ENCODE measurements around the gene JAG2.

JAG2 gene

DNA sequence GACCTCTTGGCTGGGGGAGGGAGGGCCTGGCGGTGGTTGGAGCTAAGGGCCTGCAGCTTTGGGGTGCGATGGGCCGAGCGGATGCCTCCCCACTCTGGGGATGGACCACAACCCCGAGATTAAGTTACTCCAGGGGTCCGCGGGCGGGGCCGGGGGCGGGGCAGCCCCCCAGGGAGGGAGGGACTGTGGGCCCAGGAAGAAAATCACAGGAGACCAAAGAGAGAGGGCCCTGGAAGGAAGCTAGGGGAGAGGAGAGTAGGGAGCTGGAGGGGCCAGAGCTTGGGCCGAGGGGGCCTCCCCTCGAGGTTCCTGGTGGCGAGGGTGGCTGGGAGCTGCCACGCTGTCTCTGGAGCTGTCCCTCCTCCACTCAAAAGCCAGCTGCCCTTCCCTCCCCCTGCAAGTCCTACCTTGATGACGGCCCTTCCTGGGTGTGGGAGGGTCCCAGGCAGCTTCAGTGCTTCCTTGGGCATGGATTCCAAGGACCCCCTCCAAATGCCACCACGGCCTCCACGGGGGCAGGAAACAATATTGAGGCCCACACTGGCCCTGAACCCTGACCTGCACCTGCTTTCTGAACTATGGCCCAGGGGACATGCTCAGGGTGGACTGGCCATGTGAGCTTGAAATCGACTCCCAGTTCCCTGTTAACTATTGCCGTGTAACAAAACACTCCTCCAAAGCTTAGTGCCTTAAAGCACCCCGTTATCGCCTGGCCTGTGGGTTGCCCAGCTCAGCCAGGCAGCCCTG, 13.1 kb upstream of the JAG2 start:
- DNase-seq (ENCODE audit: low spot score) = no peak

GRCh38 chr14:105180592-105181548, 12.3 kb upstream of the JAG2 start, which contains the start of gene NUDT14:
Gene NUDT14, minus strand, starts transcription at chr14:105181312. Its CDS starts 103 bp downstream, at chr14:105181209.
- peak; percentile 34 for DNase-seq (ENCODE audit: low spot score)

GRCh38 chr14:105179191-105179590, 10.6 kb upstream of the JAG2 start:
- no peak for DNase-seq (ENCODE audit: low spot score)

DNA sequence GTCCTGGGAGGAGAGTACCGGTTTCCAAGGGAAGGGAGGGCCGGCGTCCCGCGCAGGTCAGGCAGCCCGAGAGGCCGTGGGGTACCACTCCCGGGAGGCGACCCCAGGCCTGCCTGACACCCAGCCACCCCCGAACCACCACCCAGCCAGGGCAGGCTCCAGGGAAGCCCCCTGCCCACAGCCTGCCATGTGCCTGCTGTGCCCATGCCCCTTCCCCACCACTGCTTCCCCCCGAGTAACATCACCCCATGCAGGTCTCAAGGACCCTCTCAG, 10.2 kb upstream of the JAG2 start:
- no peak for DNase-seq (ENCODE audit: low spot score)

DNA sequence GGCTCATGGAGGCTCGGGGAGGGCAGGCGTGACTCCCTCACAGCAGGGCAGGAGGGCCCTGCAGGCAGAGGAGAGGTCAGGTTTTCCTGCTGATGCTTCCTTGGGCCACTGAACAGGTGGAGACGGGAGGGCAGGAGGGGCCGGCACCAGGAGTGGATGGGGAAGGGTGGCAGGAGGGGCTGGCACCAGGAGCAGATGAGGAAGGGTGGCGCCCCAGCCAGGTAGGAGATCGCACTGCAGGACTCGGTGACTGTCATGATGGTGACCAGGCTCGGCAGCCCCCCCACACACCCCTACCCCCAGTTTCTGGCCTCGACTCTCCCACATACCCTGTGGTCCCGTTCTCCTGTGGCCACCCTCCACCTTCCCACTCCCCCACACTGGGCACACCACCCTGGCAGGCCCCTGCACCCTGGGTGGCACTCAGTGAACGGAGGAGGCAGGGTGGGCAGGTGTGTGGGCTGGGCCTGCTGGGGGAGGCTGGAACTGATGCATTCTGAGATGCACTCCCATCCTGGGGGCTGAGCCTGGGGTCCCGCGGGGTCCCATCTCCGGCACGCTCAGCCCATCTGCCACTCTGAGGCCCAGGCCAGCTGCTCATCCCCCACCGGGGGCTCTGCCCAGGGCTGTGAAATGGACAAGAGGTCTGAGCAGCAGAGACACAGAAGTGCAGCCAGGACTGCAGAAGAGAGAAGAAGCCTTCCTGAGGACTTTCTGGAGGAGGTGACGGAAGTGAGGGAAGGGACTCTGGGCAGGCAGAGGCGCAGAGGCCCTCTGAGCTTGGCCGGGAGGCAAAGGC, 9.7 kb upstream of the JAG2 start:
- DNase-seq (ENCODE audit: low spot score) = no peak

- no peak for DNase-seq (ENCODE audit: low spot score)
Observed at GRCh38 chr14:105177082-105177481, 8.5 kb upstream of the JAG2 start.

DNA sequence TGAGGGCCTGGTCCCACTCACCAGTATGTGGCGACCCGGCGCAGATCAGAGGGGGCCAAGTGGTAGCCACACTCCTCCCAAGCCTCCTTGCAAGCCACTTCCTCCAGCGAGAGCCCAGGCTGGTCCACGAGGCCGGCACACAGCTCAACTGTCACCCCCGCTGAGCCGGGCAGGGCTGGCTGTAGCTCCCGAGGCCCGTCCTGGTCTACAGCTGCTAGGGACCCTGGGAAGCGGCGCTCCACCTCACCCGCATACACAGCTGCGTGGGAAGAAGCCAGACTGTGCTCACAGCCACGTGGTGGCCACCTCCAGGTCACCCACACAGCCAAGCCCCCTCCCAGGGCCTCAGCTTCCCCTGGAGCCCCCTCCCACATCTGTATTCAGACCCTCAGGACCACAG, 7.9 kb upstream of the JAG2 start:
- no peak for DNase-seq (ENCODE audit: low spot score)

DNA sequence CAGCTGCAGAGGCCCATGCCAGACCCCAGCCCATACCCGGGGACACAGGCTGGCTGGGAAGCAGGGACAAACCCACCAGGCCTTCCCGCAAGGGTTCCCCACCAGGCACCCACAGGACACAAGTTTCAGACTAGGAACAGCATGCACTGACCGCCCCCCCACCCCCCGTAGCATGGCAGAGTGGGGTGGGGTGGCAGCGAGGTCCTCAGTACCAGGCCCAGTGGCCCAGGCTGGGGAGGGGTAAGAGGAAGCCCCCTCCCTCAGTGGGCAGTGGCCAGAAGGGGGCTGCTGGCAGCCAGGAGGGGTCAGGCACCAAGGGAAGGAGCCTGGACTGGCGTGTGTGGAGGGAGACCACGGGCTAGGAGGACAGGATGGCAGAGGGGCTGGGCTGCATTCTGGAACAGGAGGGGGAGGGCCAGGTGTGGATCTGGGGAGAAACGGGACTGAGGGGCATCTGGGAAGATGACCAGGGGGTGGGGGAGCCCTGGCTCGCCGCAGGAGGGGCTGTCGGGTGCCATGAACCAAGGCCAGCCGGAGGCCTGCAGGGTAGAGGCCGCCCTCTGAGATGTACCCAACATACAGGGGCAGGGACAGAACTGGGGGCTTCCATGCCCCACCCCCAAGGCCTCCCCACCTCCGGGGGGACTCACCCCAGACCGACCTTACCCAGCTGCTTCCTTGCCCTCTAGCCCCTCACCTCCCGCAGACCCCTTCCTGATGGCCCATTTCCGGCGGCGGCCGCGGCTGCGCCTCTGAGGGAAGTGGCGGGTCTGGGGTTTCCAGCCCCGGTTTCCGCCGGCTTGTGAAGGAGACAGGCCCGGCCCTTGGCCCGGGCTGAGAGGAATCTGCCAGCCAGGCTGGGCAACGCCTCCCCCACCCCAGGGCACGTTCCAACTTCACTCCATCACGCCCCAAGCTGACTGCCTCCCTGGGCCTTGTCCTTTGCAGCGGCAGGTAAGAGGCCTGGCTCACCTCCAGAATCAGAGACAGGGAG, 5.6 kb upstream of the JAG2 start:
- DNase-seq (ENCODE audit: low spot score) = no peak

DNA sequence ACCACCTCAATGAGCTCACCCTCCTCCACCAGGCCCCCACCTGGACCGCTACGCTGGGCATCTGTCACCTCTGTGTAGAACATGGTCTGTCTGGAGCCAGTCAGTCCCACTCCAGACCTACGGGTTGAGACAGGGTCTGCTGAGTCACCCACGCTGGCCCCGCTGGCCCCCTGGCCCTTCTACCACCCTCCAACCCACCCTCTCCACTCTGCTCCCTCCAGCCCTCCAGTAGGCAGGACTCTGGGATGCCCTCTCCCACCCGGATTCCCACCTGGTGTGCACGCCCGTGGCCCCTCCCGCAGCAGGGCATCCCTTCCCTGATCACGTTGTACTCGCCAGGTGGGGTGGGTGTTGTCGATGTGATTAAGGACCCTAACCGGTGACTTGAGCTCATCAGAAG, 4.6 kb upstream of the JAG2 start:
- no peak for DNase-seq (ENCODE audit: low spot score)

GRCh38 chr14:105172476-105172875, 3.9 kb upstream of the JAG2 start:
- DNase-seq (ENCODE audit: low spot score) = no peak

GRCh38 chr14:105171004-105171673, 2.6 kb upstream of the JAG2 start:
- DNase-seq (ENCODE audit: low spot score) = no peak

DNA sequence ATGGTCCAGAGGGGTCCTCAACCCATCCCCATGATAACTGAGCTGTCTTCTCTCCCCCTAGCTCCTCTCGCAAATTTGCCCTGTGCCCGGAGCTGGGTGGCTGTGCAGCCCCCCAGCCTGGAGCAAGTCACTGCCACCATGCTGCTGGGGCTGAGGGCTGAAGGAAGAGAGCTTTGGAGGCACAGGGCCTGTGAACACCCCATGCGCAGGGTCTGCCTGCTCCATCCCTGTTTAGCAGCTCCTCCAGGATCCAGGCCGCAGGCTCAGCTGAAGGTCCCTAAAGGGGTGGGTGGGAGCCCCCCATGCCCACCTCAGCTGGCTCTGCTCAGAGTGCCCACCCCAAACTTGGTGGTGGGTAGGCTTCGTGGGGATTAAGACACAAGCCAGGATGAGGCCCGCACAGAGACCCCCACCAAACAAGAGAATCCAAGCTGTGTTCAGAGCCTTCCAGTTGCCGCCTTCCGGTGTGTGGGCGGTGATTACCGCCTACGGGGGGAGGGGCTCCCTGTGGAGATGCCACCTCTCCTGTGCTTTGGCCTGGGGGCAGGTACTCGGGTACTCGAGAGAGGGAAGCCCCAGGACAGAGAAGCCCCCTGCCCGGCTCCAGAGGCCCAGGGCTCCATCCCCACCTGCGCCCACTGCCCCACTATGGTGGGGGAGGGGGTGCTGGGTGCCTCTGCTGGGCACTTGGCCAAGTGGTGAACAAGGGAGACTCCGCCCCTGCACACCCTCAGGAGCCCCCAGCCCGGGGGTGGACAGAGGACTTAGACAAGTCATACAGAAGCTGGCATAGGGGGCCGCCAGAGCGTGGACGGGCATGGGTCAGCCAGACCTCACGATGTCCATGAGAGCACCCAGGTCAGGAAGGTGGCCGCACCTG, 1.4 kb upstream of the JAG2 start:
- DNase-seq (ENCODE audit: low spot score) = no peak

- DNase-seq (ENCODE audit: low spot score) = peak; percentile 43
Observed at GRCh38 chr14:105168979-105169507, 467 bp upstream of the JAG2 start.

DNA sequence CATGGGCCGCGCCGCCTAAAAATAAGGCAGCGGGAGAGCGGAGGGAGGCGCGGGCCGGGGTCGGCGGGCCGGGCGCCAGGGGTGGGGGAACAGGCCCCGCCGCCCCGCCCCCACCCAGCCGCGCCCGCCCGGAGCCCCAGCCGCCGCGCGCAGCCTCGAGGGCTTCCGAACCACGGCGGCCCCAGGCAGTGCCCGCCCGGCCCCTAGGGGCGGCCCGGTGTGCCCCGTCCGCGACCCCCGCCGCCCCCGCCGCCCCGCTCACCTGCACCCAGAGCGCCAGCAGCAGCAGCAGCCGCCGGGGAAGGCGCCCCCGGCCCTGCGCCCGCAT, 519 bp downstream of the JAG2 start:
- no peak for DNase-seq (ENCODE audit: low spot score)

GRCh38 chr14:105167303-105168092, 1.1 kb downstream of the JAG2 start:
- DNase-seq (ENCODE audit: low spot score) = no peak

DNA sequence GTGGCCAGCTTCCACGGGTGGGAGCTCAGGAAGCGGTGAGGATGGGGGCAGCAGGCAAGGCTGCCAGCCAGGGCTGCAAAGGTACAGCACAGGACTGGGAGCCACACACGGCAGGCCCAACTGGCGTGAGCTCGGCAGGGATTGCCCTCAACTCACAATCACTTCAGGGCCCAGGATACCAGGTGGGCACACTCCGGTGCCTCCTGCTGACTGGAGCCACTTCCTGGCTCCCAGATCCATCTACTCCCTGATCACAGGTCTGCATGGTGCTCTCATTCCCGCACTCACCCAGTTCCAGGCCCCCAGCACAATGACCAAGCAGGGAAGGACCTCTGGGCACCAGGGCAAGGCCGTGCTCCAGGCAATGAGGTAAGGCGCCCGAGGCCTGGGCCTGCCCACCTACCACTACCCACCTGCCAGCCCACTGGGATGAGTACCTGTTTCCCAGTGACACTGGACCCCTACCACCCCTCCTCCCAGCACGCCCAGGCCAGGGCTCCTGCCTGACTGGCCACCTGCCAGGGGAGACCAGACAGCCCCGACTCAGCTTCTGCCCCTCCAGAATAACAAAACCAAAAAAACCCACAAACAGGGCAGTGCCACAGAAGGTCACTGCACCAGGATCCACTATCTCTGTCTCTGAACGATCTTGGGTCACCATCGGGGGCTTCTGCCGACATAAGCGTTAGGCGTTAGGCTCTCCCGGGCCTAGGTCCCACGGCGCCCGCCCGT, 1.8 kb downstream of the JAG2 start:
- no peak for DNase-seq (ENCODE audit: low spot score)

DNA sequence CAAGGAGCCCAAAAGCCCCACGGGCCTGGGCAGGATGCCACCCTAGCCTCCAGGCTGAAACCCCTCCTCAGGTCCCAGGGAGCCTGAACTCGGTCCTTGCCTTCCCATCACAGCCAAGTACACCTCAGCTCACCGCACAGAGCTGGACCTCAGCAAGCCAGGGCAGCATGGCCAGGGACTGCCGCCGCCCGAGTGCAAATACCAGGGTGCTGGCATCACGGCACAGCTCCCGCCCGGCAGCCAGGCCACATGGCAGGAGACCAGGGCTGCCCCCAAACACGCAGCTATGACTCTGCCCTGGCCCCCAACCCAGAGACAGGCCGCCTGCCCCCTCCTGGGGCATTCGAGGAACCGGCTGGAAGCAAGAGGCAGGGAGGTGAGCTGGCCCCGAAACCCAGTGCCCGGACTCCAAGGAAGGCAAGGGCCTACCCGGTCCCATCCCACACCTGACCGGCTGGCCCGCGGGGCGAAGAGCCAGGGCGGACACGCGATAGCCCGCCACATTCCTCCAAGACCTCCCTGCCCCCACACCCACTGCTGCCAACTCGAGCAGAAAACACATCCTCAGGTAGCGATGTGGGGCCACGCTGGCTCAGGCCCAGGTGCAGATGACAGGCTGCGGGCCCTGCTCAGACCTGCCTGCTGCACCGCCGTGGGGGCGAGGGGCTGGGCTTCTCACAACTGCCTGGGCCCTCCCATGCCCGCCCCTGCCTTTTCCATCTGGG, 2.7 kb downstream of the JAG2 start:
- no peak for DNase-seq (ENCODE audit: low spot score)

All from cerebellar cortex (tissue), 1 donor.